ENCODE results near the gene MYRIP.

Gene MYRIP

DNA sequence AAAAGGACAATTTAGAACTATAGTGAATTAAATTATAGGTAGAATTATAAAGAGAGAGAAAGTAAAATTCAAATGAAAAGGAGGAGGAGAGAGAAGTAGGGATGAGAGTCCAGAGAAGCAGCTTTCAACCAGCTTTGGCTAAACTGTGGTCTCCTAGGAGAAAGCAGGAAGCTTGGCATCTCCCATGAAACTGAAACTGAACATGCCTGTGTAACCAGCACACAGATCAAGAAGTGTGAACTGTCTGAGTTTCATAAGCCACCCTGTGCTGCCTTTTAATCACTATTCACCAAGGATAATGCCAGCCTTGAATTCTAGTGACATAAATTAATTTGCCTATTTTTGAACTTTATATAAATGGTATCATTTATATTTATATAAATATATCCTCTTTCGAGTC, 128.5 kb downstream of the MYRIP start:
- Histone ChIP-seq H3K4me3 (ENCODE audit: low read depth, low read length) (no peak overlapping the region), H3K36me3 (replicated peaks) (no peaks in the 10 kb centered on the region), H3K27me3 (replicated peaks) (no peaks in the 10 kb centered on the region), H3K27ac (no peak overlapping the region)
- TF ChIP-seq, protein P1, sequence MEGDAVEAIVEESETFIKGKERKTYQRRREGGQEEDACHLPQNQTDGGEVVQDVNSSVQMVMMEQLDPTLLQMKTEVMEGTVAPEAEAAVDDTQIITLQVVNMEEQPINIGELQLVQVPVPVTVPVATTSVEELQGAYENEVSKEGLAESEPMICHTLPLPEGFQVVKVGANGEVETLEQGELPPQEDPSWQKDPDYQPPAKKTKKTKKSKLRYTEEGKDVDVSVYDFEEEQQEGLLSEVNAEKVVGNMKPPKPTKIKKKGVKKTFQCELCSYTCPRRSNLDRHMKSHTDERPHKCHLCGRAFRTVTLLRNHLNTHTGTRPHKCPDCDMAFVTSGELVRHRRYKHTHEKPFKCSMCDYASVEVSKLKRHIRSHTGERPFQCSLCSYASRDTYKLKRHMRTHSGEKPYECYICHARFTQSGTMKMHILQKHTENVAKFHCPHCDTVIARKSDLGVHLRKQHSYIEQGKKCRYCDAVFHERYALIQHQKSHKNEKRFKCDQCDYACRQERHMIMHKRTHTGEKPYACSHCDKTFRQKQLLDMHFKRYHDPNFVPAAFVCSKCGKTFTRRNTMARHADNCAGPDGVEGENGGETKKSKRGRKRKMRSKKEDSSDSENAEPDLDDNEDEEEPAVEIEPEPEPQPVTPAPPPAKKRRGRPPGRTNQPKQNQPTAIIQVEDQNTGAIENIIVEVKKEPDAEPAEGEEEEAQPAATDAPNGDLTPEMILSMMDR (IDR thresholded peaks at IDR 0.05; ENCODE audit: low read depth, low read length, missing control alignments): no peak
- in situ Hi-C loops (cut with HindIII; ENCODE audit: low pct_ligation_motif_present, low sequenced_read_pairs): no loop called here
- DNase-seq: no peak

DNA sequence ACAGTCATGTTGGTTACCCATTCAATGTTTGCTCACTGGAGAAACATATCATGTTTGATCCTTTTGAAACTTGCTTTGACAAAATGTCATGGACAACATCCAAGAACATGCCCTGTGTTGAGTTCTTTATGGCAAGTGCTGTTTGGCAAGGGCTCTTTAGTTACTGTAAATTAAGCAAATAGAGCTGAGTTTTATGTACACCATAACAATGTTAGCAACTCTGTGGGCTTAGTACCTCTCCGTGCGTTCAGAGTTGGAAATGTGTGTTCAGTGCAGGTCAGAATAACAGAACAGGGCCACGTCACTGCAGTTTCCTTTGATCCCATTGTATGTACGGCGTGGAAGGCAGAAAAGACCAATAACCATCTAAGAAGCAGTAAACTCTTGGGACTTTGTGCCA, 132.5 kb downstream of the MYRIP start:
- Histone ChIP-seq H3K27me3 (replicated peaks) (no peaks in the 10 kb centered on the region), H3K4me3 (ENCODE audit: low read depth, low read length) (no peak overlapping the region), H3K36me3 (replicated peaks) (no peaks in the 10 kb centered on the region), H3K27ac (no peak overlapping the region)
- no peak for DNase-seq
- TF ChIP-seq, protein P1 (IDR thresholded peaks at IDR 0.05; ENCODE audit: low read depth, low read length, missing control alignments): no peak
- in situ Hi-C loops (cut with HindIII; ENCODE audit: low pct_ligation_motif_present, low sequenced_read_pairs): no loop called here

DNA sequence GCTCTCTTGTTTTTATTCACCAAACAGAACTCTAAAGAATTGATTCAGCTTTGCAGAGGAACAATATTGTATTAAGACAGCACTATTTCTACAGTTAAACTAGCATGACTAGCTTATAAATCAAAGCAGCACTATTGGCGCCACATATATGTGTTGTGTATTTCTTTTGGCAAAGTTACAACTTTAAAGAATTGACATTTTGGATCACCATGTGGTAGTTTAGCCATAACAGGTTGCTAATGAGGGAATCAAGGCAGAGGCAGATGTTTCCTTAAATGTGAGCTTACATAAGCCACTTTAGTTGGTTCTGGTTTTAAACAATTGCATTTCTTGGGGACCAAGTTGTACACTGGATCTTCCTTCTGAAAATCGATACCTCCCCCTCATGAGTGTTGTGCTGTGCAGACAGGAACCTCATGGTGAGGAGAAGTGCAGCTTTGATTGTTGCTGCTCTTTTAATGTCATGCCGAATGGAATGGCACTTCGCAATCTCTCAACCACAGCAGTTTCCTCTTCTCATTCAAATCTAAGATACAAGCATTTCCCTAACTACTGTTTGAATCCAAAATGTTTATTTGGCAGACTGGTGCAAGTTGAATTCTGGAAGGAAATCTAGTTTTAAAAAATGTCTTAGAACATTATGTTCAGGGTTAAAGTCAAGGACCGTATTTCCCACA, 151.2 kb downstream of the MYRIP start:
- no peak for DNase-seq
- TF ChIP-seq, protein P1 (IDR thresholded peaks at IDR 0.05; ENCODE audit: low read depth, low read length, missing control alignments): no peak
- H3K4me3 ChIP-seq (ENCODE audit: low read depth, low read length): no peak overlapping the region
- in situ Hi-C loops (cut with HindIII; ENCODE audit: low pct_ligation_motif_present, low sequenced_read_pairs): no loop called here
- no peak overlapping the region for H3K27ac ChIP-seq
- no peaks in the 10 kb centered on the region for H3K36me3 ChIP-seq (replicated peaks)
- no peaks in the 10 kb centered on the region for H3K27me3 ChIP-seq (replicated peaks)

DNA sequence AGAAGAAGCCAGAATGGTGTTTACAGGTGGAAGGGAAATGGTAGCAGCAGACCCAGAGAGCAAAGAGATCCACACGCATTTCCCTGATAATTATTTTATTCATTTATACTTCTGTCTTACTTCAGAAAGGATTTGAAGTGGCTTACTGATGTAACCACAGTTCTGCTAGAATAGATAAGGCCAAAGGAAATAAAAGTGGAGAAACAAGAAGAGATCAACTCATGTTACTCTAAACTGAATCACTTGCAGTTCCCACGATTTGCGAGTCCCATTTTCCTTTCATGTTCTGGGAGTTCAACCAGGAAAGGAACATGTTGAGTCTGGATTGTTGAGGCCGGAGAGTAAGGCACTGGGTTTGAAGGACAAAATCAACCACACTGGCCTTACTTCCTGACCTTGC, 151.8 kb downstream of the MYRIP start:
- DNase-seq: no peak
- no peaks in the 10 kb centered on the region for H3K36me3 ChIP-seq (replicated peaks)
- no peak overlapping the region for H3K27ac ChIP-seq
- no peaks in the 10 kb centered on the region for H3K27me3 ChIP-seq (replicated peaks)
- H3K4me3 ChIP-seq (ENCODE audit: low read depth, low read length): no peak overlapping the region
- TF ChIP-seq, protein P1 (IDR thresholded peaks at IDR 0.05; ENCODE audit: low read depth, low read length, missing control alignments): no peak
- in situ Hi-C loops (cut with HindIII; ENCODE audit: low pct_ligation_motif_present, low sequenced_read_pairs): no loop called here

DNA sequence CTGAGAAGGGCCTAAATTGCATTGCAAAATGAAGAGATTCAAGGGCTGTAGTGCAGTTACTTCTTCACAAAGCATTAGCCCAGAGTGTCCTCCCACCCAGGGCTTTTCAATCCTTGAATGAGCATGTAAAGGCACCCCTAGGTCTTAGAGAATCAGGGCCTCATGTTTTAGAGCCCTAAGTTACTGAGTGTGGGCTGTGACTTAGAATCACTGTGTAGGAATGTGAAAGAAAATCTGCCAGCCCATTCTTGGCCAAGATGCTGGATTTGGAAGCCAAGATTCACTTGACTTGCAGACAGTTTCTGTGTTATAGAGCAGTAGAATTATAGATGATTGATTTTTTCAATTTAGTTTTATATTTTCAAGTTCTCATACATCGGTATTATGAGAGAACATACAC, 153.2 kb downstream of the MYRIP start:
- Histone ChIP-seq H3K27me3 (replicated peaks) (no peaks in the 10 kb centered on the region), H3K36me3 (replicated peaks) (no peaks in the 10 kb centered on the region), H3K27ac (no peak overlapping the region), H3K4me3 (ENCODE audit: low read depth, low read length) (no peak overlapping the region)
- in situ Hi-C loops (cut with HindIII; ENCODE audit: low pct_ligation_motif_present, low sequenced_read_pairs): no loop called here
- no peak for DNase-seq
- TF ChIP-seq, protein P1 (IDR thresholded peaks at IDR 0.05; ENCODE audit: low read depth, low read length, missing control alignments): no peak

DNA sequence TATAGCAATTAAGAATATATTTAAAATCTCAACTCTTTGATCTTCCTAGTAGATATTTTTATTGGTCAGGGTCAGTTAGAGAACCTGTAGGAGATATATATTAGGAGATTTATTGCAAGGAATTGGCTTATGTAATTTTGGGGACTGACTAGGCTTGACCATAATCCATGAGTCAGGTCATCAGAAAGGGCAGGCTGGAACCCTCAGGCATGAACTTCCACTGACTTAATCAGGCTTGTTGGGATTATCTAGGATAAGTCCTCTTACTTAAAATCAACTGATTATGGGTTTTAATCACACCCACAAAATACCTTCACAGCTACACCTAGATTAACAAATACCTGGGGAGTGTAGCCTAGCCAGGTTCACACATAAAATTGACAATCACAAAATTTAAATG, 156.1 kb downstream of the MYRIP start:
- Histone ChIP-seq H3K27me3 (replicated peaks) (no peaks in the 10 kb centered on the region), H3K36me3 (replicated peaks) (no peaks in the 10 kb centered on the region), H3K27ac (no peak overlapping the region), H3K4me3 (ENCODE audit: low read depth, low read length) (no peak overlapping the region)
- in situ Hi-C loops (cut with HindIII; ENCODE audit: low pct_ligation_motif_present, low sequenced_read_pairs): no loop called here
- DNase-seq: no peak
- TF ChIP-seq, protein P1 (IDR thresholded peaks at IDR 0.05; ENCODE audit: low read depth, low read length, missing control alignments): no peak

All from brain microvascular endothelial cell (primary cell).